ENCODE data around the gene ARL10. TPM values are rescaled to one million over a fixed set of nuclear protein-coding genes. Genes with fewer than 3 reads are reported as not detected.

ARL10 gene
- polyA plus RNA-seq, 1 experiment, result 3.2 TPM

DNA sequence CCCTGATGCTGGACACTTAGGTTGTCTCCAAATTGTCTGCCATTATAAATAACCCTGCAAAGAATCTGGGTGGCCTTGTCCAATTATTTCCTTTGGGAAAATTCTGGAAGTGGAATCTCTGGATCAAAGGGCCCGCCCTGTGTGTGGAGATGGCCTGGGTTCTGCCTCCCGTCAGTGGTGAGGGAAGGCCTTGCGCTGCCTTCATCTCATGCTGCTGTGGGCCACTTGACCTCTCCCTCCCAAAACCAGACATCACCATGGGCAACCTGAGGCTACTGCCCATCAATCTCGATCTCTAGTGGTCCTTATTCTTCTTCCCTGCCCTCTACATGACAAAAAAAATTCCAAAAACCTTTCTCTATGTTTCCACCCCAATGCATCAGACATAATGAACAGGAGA is 44.5 kb downstream of the ARL10 start:
- Histone ChIP-seq H3K36me3 (ENCODE audit: control insufficient read depth, insufficient read depth, low read length) (peaks cover 9% of the 10 kb centered on the region), H3K27me3 (ENCODE audit: control insufficient read depth, insufficient read depth, low read length) (no peaks in the 10 kb centered on the region), H3K4me3 (ENCODE audit: low read depth, low read length) (no peak overlapping the region)
- POLR2A ChIA-PET, result no interaction called here
- no peak for DNase-seq (ENCODE audit: low read depth)
- CTCF ChIA-PET, result no interaction called here
- no peak for TF ChIP-seq CTCF (IDR thresholded peaks at IDR 0.05; ENCODE audit: insufficient read depth, low read depth, low read length)

DNA sequence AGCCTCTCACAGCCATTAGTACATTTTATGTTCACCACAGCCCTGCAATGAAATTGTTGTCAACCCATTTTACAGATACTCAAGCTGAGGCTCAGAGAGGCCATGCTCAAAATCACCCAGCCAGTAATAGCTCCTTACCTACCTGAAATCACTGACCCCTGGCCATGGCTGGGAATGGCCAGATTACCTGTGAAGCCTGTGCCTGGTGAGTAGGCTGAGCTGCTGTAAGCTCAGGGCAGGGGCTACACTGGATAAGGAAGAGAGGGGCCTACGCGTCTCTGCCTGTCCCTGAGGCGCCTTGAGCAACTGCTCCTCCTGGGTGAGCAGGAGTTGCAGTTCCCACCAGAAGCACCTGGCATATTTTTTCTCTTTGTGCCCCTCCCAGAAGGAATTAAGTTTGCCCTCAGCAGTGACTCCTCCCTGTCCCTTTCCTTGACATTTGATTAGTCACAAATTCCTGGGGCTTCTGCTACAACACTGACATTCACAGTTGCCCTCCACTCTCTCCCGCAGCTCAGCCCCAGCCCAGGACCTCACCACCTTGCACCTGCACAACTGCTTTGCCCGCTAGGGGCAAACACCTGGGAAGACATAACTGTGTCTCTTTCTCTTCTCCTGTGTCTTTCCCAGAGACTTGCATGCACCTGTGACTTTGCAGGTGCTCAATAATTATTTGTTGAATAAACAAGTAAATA is 45.3 kb downstream of the ARL10 start:
- DNase-seq (ENCODE audit: low read depth), result no peak
- CTCF ChIA-PET, result no interaction called here
- H3K4me3 ChIP-seq (ENCODE audit: low read depth, low read length), result no peak overlapping the region

GRCh38 chr5:176412517-176413254 is 47.4 kb downstream of the ARL10 start:
- no peak for DNase-seq (ENCODE audit: low read depth)
- Histone ChIP-seq H3K27me3 (ENCODE audit: control insufficient read depth, insufficient read depth, low read length) (no peaks in the 10 kb centered on the region), H3K36me3 (ENCODE audit: control insufficient read depth, insufficient read depth, low read length) (peaks cover 3% of the 10 kb centered on the region), H3K4me3 (ENCODE audit: low read depth, low read length) (no peak overlapping the region)
- ChIA-PET CTCF (interaction anchor here (0.7 to 1.6 kb wide), 2 partner anchors 35 to 158 kb away, joined by 3 to 7 read pairs; no protein-coding TSS in a partner anchor), POLR2A (no interaction called here)
- no peak for TF ChIP-seq CTCF (IDR thresholded peaks at IDR 0.05; ENCODE audit: insufficient read depth, low read depth, low read length)

More for the DNA sequence above, 45.3 kb downstream of the ARL10 start:
- no peaks in the 10 kb centered on the region for H3K27me3 ChIP-seq (ENCODE audit: control insufficient read depth, insufficient read depth, low read length)
- POLR2A ChIA-PET, result no interaction called here
- TF ChIP-seq CTCF (IDR thresholded peaks at IDR 0.05; ENCODE audit: insufficient read depth, low read depth, low read length), result no peak
- H3K36me3 ChIP-seq (ENCODE audit: control insufficient read depth, insufficient read depth, low read length), result peaks cover 7% of the 10 kb centered on the region

- ChIA-PET CTCF (interaction anchor here (0.7 to 1.6 kb wide), 2 partner anchors 34 to 157 kb away, joined by 3 to 7 read pairs; no protein-coding TSS in a partner anchor), POLR2A (no interaction called here)
- Histone ChIP-seq H3K27me3 (ENCODE audit: control insufficient read depth, insufficient read depth, low read length) (no peaks in the 10 kb centered on the region), H3K36me3 (ENCODE audit: control insufficient read depth, insufficient read depth, low read length) (peaks cover 3% of the 10 kb centered on the region), H3K4me3 (ENCODE audit: low read depth, low read length) (no peak overlapping the region)
- no peak for TF ChIP-seq CTCF (IDR thresholded peaks at IDR 0.05; ENCODE audit: insufficient read depth, low read depth, low read length)
- no peak for DNase-seq (ENCODE audit: low read depth)
Observed at GRCh38 chr5:176413255-176413565, 47.9 kb downstream of the ARL10 start.

- Histone ChIP-seq H3K36me3 (ENCODE audit: control insufficient read depth, insufficient read depth, low read length) (peaks cover 3% of the 10 kb centered on the region), H3K27me3 (ENCODE audit: control insufficient read depth, insufficient read depth, low read length) (no peaks in the 10 kb centered on the region), H3K4me3 (ENCODE audit: low read depth, low read length) (no peak overlapping the region)
- DNase-seq (ENCODE audit: low read depth), result no peak
- TF ChIP-seq CTCF (IDR thresholded peaks at IDR 0.05; ENCODE audit: insufficient read depth, low read depth, low read length), result no peak
- CTCF ChIA-PET, result interaction anchor here (0.7 to 1.6 kb wide), 2 partner anchors 34 to 157 kb away, joined by 3 to 7 read pairs; no protein-coding TSS in a partner anchor
- POLR2A ChIA-PET, result no interaction called here
Observed at GRCh38 chr5:176413709-176414191, 48.5 kb downstream of the ARL10 start.
